ENCODE results near the gene UBE2M. TPM values are rescaled to one million over a fixed set of nuclear protein-coding genes. Genes with fewer than 3 reads are reported as not detected.

UBE2M gene
- total RNA-seq, 1 donor from 2014 or later = 66.7 TPM

DNA sequence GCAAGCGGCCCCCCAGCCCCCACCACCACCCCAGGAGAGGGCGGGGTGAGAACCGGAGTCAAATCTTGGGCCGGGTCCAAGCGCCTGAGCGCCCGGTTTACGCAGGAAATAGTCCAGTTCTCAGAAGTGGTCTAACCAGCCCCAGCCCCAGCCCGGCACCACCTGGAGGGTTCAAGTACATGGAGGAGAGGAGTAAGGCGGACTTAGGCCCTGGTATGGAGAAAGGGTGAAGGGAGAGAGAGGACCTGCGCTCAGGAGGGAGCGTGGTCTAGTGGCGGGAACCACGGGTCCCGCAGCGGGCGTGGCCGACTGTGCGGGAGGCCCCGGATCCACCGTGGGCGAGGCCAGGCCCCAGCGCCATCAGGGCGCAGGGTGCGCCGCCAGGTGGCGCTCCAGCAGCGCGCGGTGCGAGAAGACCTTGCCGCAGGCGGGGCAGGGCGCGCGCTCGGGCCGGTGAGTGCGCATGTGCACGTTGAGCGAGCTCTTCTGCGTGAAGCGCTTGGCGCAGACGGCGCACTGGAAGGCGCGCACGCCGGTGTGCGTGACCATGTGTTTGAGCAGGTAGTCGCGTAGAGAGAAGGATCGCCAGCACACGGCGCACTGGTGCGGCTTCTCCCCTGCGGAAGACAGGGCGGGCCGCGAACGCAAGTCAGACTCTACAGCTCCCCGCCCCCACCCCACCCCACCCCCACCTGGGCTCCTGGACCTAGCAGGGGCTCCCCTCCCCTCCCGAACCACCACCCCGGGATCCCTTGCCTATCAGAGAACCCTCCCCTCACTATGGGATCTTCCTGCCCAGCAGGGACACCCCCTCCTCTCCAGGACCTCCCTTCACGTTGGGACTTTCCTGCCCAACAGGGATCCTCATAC, 44.5 kb downstream of the UBE2M start:
- ATAC-seq (ENCODE audit: low read depth) (peak; percentile 89), DNase-seq (peak; percentile 83)
- TF ChIP-seq, protein P1, sequence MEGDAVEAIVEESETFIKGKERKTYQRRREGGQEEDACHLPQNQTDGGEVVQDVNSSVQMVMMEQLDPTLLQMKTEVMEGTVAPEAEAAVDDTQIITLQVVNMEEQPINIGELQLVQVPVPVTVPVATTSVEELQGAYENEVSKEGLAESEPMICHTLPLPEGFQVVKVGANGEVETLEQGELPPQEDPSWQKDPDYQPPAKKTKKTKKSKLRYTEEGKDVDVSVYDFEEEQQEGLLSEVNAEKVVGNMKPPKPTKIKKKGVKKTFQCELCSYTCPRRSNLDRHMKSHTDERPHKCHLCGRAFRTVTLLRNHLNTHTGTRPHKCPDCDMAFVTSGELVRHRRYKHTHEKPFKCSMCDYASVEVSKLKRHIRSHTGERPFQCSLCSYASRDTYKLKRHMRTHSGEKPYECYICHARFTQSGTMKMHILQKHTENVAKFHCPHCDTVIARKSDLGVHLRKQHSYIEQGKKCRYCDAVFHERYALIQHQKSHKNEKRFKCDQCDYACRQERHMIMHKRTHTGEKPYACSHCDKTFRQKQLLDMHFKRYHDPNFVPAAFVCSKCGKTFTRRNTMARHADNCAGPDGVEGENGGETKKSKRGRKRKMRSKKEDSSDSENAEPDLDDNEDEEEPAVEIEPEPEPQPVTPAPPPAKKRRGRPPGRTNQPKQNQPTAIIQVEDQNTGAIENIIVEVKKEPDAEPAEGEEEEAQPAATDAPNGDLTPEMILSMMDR (IDR thresholded peaks at IDR 0.05) = peak; percentile 24
- H3K27me3 Mint-ChIP-seq = no peaks in the 10 kb centered on the region
- POLR2A ChIA-PET = interaction anchor here (0.5 to 1.3 kb wide), 11 partner anchors 9 to 72 kb away, joined by 3 to 7 read pairs (median 5); partner anchors contain the start of genes TRIM28 and UBE2M
- peaks cover 32% of the 10 kb centered on the region for H3K4me1 Mint-ChIP-seq
- H3K4me3 Mint-ChIP-seq = peak overlapping the region; percentile 73
- CTCF ChIA-PET = interaction anchor here (0.7 to 1.2 kb wide), 6 partner anchors 14 to 67 kb away, joined by 3 to 14 read pairs (median 4); no protein-coding TSS in a partner anchor
- peak overlapping the region; percentile 24 for H3K27ac Mint-ChIP-seq
- intact Hi-C loops (cut with micrococcal nuclease) = loop anchor here (1.0 kb wide), 2 partner anchors 15 to 67 kb away; no protein-coding TSS in a partner anchor
- H3K9me3 Mint-ChIP-seq = no peaks in the 10 kb centered on the region
- H3K36me3 Mint-ChIP-seq (ENCODE audit: low read depth) = peaks cover 20% of the 10 kb centered on the region

DNA sequence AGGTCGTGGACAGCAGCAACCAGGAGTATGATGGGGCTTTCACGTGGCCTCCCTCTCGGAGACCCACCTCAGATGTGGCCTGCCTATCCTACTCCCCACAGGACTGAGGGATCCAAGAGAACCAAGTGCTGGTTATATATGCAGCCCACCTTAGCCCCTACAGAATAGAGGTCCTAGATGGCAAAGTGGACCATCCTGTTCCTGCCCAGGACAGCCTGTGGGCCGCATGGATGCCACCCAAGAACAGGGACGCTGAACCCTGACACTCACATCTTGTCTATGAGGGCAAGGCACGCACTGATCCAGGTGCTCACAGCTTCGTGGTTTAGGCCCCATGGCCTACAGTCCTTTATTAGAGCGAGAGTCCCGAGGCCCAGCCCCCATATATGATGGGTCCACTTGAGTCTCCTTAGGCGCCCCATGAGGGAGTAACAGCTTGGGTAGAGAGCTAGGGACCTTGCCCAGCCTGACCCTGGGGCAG, 45.2 kb downstream of the UBE2M start:
- no peak overlapping the region for H3K4me3 Mint-ChIP-seq
- no peak for ATAC-seq (ENCODE audit: low read depth)
- DNase-seq = no peak

DNA sequence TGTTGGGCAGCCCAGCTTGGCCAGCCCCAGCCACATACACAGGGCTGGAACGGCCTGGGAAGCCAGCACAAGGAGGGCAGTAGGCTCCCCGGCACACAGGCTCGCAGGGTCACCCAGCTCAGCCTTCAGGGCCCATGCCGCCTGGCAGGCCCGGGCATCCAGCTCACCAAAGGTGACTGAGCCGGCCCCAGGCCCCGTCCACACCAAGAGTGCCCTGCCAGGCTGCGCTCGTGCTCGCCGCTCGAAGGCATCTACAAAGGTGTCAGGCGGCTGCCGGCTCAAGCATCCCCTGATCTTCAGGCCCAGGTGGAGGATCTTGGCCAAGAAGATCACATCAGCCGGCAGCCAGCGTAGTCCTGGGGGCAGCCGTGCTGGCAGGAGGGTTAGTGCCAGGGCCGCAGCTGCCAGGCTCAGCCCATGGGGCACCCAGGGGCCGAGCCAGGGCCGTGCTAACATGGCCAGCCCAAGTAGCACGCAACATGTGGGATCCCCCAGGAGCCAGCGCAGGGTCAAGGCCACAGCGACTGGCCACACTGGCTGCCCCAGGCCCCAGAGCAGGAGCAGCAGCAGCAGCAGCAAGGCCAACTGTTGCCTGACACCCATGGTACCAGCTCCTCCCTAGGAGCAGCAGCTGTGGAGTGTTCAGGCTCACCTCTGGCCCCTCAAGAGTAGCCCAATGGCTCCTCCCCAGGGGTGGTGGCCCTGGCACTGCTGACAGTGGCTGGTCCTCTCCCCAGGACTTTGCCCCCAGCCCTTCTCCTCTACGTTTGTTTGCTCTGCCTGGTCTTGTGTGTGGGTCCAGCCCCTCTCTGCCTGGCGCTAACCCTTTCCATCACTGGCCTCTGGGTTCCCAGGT, 46.8 kb downstream of the UBE2M start, which contains the start of gene SLC27A5:
Gene SLC27A5 (minus strand): TSS at position 640 of the 856 bp plus-strand sequence. CDS start 37 bp downstream, at position 603.
- ATAC-seq (ENCODE audit: low read depth) = no peak
- H3K27me3 Mint-ChIP-seq = no peaks in the 10 kb centered on the region

More for the DNA sequence above, 45.2 kb downstream of the UBE2M start:
- H3K27ac Mint-ChIP-seq = no peak overlapping the region
- CTCF ChIA-PET = interaction anchor here (1.0 to 1.2 kb wide), 4 partner anchors 13 to 68 kb away, joined by 3 to 14 read pairs (median 8); no protein-coding TSS in a partner anchor
- H3K4me1 Mint-ChIP-seq = peaks cover 25% of the 10 kb centered on the region
- H3K27me3 Mint-ChIP-seq = no peaks in the 10 kb centered on the region
- POLR2A ChIA-PET = interaction anchor here (0.5 to 1.3 kb wide), 10 partner anchors 14 to 71 kb away, joined by 3 to 7 read pairs (median 5); partner anchors contain the start of genes TRIM28 and UBE2M
- H3K9me3 Mint-ChIP-seq = no peaks in the 10 kb centered on the region
- H3K36me3 Mint-ChIP-seq (ENCODE audit: low read depth) = peaks cover 18% of the 10 kb centered on the region
- TF ChIP-seq, protein P1 (IDR thresholded peaks at IDR 0.05) = no peak
- intact Hi-C loops (cut with micrococcal nuclease) = no loop called here

DNA sequence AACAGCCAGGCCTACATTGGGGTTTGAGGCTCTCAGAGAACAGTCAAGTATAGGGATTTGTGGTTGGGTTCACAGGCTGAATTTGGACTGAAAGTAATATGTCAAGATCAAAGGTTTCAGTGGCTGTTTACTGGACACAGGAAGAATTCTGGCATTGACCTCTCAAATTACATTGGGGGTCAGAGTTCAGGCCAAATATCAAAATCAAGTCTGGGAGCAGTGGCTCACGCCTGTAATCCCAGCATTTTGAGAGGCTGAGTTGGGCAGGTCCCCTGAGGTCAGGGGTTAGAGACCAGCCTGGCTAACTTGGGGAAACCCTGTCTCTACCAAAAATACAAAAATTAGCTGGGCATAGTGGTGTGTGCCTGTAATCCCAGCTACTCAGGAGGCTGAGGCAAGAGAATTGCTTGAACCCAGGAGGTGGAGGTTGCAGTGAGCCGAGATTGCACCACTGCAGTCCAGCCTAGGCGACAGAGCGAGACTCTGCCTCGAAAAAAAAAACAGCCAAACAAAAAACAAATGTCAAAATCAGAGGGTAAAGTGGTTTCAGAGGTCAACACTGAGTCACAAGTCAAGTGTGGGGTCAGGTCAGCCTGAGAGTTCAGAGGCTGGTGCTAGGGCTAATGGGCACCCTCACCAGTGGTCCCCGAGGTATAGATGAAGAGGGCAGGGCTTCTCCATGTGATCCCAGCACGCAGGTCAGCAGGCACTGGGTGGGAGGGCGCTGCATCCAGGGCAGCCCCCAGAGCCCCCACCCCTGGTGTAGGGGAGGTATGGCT, 48.1 kb downstream of the UBE2M start:
- no peak overlapping the region for H3K27ac Mint-ChIP-seq
- peaks cover 12% of the 10 kb centered on the region for H3K4me1 Mint-ChIP-seq
- no peak overlapping the region for H3K4me3 Mint-ChIP-seq
- peaks cover 5% of the 10 kb centered on the region for H3K36me3 Mint-ChIP-seq (ENCODE audit: low read depth)
- peaks cover 8% of the 10 kb centered on the region for H3K9me3 Mint-ChIP-seq
- intact Hi-C loops (cut with micrococcal nuclease) = no loop called here
- ATAC-seq (ENCODE audit: low read depth) = no peak
- ChIA-PET POLR2A (no interaction called here), CTCF (interaction anchor here (1.2 to 1.3 kb wide), 2 partner anchors 10 to 71 kb away, joined by 3 read pairs; partner anchors contain the start of gene ZBTB45)
- TF ChIP-seq, protein P1 (IDR thresholded peaks at IDR 0.05) = no peak
- DNase-seq = no peak
- no peaks in the 10 kb centered on the region for H3K27me3 Mint-ChIP-seq

More for the DNA sequence above, 46.8 kb downstream of the UBE2M start, which contains the start of gene SLC27A5:
- Mint-ChIP-seq H3K27ac (no peak within 1 kb of the TSS), H3K9me3 (peaks cover 8% of the 10 kb centered on the region), H3K4me1 (peaks cover 19% of the 10 kb centered on the region), H3K36me3 (ENCODE audit: low read depth) (peaks cover 15% of the 10 kb centered on the region), H3K4me3 (no peak within 1 kb of the TSS)
- intact Hi-C loops (cut with micrococcal nuclease) = no loop called here
- TF ChIP-seq, protein P1 (IDR thresholded peaks at IDR 0.05) = no peak
- DNase-seq = no peak
- POLR2A ChIA-PET = no interaction called here
- CTCF ChIA-PET = interaction anchor here (1.2 to 1.3 kb wide), 2 partner anchors 9 to 69 kb away, joined by 3 read pairs; partner anchors contain the start of gene ZBTB45

All from activated B cell treated with CpG ODN at 0.5 μM for 24 hours (primary cell).